ENCODE measurements around the gene PDCD1. TPM values are rescaled to one million over a fixed set of nuclear protein-coding genes. Genes with fewer than 3 reads are reported as not detected.
"Not testable (repeated sequence)": the region's sequence is repeated elsewhere in the genome, so short reads cannot be mapped to it uniquely, and the experiment has no call there.

The PDCD1 gene
- total RNA-seq, 1 donor from 2014 or later: 3.3 TPM

GRCh38 chr2:241804326-241805229, 54.1 kb downstream of the PDCD1 start:
- Histone ChIP-seq H3K4me3 (peak overlapping the region; percentile 67), H3K27ac (replicated peaks) (no peak overlapping the region)
- intact Hi-C loops (cut with micrococcal nuclease): no loop called here

GRCh38 chr2:241803387-241804325, 55.0 kb downstream of the PDCD1 start:
- no peak for TF ChIP-seq CTCF (IDR thresholded peaks at IDR 0.05; ENCODE audit: borderline replicate concordance)
- Histone ChIP-seq H3K36me3 (no peaks in the 10 kb centered on the region), H3K27ac (replicated peaks) (no peak overlapping the region), H3K4me3 (peak overlapping the region; percentile 67), H3K27me3 (ENCODE audit: low read depth) (peaks cover 24% of the 10 kb centered on the region), H3K9me3 (replicated peaks) (no peaks in the 10 kb centered on the region), H3K4me1 (peaks cover 21% of the 10 kb centered on the region)
- DNase-seq: peak; percentile 40
- intact Hi-C loops (cut with micrococcal nuclease): no loop called here

More at GRCh38 chr2:241804326-241805229, 54.1 kb downstream of the PDCD1 start:
- peak; percentile 7 for TF ChIP-seq CTCF (IDR thresholded peaks at IDR 0.05; ENCODE audit: borderline replicate concordance)
- no peak for DNase-seq
- Histone ChIP-seq H3K36me3 (no peaks in the 10 kb centered on the region), H3K4me1 (peaks cover 24% of the 10 kb centered on the region), H3K9me3 (replicated peaks) (no peaks in the 10 kb centered on the region), H3K27me3 (ENCODE audit: low read depth) (peaks cover 24% of the 10 kb centered on the region)

- Histone ChIP-seq H3K4me3 (peak overlapping the region; percentile 67), H3K27me3 (ENCODE audit: low read depth) (peaks cover 30% of the 10 kb centered on the region), H3K4me1 (peaks cover 21% of the 10 kb centered on the region), H3K36me3 (no peaks in the 10 kb centered on the region), H3K27ac (replicated peaks) (no peak overlapping the region), H3K9me3 (replicated peaks) (no peaks in the 10 kb centered on the region)
- intact Hi-C loops (cut with micrococcal nuclease): no loop called here
- no peak for TF ChIP-seq CTCF (IDR thresholded peaks at IDR 0.05; ENCODE audit: borderline replicate concordance)
- DNase-seq: no peak
These were observed 56.0 kb downstream of the PDCD1 start for GRCh38 chr2:241802421-241803318.

GRCh38 chr2:241801611-241802420, 56.9 kb downstream of the PDCD1 start:
- intact Hi-C loops (cut with micrococcal nuclease): no loop called here
- Histone ChIP-seq H3K27ac (replicated peaks) (no peak overlapping the region), H3K9me3 (replicated peaks) (no peaks in the 10 kb centered on the region), H3K4me3 (no peak overlapping the region), H3K4me1 (peaks cover 21% of the 10 kb centered on the region), H3K36me3 (no peaks in the 10 kb centered on the region), H3K27me3 (ENCODE audit: low read depth) (peaks cover 33% of the 10 kb centered on the region)
- no peak for TF ChIP-seq CTCF (IDR thresholded peaks at IDR 0.05; ENCODE audit: borderline replicate concordance)
- DNase-seq: peak; percentile 13

GRCh38 chr2:241800198-241800903, 58.3 kb downstream of the PDCD1 start:
- H3K27ac ChIP-seq (replicated peaks); H3K9me3 ChIP-seq (replicated peaks); intact Hi-C loops (cut with micrococcal nuclease); DNase-seq; H3K4me3 ChIP-seq; H3K36me3 ChIP-seq: not testable (repeated sequence)
- H3K27me3 ChIP-seq (ENCODE audit: low read depth): peaks cover 33% of the 10 kb centered on the region
- peaks cover 21% of the 10 kb centered on the region for H3K4me1 ChIP-seq
